Measurements from ENCODE around the gene AUTS2.

The AUTS2 gene

DNA sequence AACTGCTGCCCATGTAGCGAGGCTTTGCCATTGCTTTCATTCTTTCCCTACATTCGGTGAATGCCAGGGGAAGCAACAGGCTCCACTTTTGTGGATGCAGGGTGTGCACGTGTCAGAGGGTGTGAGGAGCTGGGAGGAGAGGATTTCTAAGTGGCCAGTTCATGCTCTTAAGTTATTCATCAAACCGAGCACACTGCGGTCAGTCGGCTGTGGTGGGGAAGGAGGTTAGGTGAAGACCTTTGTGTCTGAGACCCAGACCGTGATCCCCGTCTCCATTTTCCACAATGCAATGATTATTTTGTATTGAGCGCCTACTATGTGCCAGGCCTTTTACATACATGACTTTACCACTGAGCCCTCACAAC is 1095.0 kb downstream of the AUTS2 start:
- no peak for DNase-seq

DNA sequence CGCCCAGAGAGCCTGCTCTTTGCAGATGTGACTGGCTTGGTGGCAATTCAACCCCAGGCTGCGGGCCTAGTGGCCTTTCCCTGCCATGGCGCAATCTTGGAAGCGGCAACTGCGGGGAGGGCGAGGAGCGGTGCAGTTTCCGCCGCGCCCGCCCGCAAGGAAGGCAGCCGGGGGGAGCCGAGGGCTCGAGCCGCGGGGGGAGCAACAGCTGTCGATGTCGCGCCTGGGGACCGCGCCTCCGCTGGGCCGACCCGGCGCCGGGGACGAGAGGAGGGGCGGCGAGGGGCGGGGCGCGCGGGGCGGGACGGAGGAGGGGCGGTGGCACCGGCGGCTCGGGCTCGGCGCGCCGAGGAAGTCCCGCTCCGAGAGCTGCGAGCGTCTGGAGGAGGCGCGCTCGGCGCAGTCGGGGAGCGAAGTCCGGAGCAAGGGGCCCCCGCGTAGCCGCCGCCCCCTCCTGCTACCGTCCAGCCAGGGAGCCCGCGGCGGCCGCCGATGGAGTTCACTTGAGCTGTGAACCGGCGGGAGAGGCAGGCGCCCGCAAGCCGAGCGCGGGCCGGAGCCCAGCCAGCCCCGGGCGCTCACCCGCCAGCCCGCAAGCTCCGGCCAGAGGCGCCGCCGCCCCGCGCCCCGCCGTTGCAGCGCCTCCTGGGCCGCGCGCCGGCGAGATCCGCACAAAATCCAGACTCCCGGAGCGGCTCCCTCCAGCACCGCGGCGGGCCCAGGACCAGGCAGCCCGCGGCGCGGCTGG is 1095.6 kb downstream of the AUTS2 start:
- DNase-seq = peak; percentile 65

DNA sequence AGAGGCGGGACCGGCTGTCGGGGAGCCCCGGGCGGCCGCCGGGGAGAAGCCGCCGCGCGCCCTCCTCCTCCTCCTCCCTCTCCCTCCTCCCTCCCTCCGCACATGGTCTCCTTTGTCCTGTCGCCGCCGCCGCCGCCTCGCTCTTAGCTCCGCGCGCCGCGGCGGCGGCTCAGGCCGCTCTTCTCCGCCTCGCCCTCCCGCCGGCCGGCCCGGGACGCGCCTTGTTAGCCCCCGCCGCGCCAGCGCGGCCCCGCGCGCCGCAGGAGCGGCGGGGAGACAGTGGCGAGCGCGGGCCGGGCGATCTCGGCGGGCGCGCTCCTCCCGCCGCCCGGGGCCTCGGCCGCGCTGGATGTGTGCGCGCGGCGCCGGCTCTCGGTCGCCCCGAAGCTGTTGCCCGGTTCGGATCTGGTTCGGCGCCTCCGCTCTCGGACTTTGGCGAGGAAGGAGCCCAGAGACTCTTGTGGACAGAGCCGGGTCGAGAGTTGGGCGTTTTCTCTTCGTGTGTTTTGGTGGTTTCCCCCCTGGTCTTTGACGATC is 1096.2 kb downstream of the AUTS2 start:
- DNase-seq = peak; percentile 41

DNA sequence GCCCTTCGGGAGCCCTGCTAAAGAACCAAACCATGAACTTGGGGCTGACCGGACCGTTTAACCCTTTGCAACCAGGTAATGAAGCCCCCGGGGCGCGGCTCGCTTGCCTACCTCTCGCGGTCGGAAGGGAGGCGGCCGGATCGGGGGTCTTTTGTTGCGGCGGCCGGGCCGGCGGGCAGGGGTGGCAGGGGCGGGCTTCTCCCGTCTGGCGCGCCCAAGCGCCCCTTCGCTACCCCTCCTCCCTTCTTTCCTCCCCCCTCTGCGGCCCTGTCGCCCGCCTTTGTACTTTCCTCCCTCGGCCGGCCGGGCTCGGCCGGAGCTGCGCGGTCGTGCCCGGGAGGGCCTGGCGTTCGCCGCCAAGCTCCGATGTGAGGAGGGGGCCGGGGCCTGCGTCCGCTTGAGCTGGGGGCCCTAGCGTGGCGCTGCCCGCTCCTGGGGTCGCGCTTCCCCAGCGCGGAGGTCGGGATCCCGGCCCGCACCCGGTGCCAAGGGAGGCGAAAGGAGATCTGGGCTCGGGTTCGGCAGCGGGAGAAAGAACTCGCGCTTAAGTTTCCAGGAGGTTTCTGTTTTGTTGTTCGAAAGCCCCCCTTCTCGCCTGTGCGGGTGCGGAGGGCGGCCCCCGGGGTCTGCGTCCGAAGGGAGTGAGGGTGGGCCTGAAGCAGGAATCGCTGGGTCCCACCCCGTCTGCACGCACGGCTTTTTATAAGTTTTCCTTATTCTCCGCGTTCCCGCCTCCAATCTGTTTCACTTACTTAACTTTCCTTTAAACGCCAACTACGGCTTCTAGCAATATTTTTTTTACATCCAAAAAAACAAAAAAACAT is 1096.9 kb downstream of the AUTS2 start:
- no peak for DNase-seq

DNA sequence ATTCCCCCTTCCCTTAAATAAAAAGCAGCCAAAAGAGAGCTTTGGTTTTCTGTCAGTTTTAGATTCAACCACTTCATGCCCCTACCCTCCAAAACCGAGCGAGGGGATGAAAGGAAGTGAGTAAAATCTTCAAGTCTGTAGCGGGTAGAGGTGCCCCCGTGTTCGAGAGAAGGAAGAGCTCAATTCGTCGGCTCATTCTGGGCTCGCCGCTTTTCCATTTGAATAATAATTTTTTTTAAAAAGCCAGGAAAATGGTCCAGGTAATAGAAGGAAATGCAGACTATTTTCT is 1097.5 kb downstream of the AUTS2 start:
- DNase-seq = no peak

DNA sequence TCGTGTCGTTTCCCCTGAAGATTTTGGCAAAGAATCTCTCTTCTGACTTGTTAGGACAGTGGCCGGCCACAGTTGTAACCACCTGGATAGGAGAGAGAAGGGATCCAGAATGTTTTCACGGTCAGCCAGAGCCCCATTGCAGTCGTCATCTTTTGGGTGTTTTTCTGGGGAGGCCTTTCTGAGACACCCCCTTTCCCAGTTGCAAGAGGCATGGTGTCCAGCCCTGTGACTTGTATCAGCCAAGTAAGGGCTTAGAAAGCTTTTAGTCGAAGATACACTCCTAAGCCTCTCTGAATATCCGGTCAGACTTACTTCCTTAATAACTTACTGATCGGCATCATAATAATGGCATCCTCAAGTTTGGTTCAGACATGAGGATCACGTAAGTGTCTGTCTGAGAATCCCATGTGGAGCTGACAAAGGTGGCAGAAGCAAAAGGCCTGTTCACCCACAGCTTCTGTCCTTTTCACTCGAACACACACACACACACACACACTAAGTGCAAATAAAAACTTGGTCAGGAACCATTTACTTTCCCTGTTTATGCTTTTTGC is 1098.0 kb downstream of the AUTS2 start:
- peak; percentile 34 for DNase-seq

DNA sequence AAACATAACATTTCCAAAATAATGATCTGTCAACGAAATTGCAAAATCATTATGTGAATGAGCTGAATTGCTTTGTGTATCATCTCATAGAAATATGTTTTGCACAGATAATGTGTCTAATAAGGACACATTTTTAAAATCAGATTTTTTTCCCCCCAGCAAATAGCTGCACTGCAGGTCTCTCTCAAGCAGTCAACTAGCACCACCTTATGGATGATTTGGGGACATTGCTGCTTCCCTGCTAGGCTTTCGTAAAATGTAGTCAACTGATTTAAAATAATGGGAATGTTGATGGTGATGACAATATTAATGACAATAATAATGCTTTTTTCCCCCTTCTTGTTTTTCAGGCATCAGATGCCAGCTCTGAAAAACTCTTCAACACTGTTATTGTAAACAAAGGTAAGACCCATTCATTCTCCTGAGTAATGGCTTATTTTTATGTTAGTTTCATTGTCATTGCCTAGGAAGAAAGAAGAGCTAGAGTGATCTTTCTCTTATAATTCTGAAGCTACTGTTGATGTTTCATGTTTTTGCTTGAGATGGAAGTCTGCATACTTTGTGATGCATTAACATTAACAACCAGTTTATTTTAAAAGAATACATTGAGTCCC is 1100.1 kb downstream of the AUTS2 start:
- DNase-seq = peak; percentile 77

DNA sequence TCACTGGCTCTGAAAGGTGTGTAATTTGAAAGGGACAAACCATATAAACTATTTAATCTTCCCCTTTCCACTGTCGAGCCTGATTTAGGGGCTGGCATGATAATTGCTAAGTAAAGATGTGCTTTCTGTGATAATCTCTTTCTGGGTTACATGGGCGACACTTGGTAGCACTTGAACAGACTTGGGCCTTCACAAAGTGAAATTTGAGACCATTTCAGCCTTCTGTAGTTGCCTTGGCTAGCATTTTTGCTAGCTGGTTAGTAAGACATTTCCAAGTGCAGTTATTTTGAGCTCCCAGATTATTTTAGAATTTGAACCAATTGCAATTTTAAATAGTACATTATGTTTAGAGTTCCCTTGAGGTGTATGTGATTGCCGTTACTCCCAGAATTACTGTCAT is 1101.0 kb downstream of the AUTS2 start:
- DNase-seq = no peak

DNA sequence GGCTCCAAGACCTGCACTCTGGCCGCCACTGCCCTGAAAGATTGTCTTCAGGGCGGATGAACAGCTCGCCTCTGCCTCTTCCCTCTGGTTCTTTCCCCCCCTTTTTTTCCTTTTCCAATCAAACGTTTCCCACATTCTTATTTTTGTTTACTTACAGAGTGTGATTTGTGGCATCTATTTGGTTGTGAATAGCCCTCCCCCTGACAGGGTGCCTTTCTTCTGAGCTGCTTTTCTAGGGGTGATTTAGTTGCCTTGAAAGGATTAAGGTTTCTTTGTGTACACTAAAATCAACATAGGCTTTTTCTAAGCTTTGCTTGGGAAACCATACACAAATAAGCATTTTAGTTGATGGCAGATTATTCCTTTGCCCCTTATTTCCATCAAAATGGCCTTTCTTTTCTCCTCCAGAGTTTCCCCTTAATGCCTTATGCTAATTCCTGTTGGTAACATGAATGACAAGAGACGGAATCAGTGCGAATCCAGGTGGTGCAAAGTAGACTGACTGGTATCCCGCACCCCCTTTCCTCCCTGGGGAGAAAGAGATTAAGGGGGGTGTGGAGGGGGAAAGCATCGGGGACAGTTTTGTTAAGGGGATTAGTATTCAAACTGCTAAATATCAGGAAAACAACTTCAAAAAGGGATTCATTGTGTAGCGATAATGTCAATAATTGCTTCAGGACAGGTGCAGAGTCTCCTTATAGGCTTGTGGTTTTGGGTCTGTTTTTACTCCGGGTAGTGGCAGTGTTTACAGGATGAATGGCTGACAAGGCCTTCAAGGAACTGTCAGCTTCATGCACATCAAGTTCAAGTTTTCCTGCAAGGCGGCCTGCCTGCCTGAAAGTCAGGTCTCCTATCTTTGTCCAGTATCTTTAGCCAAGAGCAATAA is 1102.0 kb downstream of the AUTS2 start:
- DNase-seq = no peak

DNA sequence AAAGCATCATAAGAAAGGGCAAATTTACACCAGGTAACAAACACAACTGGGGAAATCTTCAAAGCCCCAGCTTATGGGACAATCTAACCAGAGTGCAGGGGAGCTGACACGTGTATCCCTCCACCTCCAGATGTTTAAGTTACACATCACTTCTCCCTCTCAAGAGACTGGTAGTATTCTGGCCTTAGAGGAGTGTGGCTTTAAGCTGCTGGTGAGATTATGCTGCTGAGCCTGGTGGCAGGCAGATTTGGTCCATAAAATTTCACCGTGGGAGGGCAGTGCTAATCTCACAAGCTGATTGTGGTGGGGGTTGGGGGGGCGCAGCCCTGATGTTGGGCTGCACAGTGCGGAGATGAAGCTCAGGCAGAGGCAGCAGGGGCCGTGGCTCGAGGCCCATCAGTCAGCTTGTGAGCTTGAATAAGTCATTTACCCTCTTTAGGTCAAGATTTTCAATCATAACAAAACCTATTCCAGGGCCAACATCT is 1102.7 kb downstream of the AUTS2 start:
- no peak for DNase-seq

DNA sequence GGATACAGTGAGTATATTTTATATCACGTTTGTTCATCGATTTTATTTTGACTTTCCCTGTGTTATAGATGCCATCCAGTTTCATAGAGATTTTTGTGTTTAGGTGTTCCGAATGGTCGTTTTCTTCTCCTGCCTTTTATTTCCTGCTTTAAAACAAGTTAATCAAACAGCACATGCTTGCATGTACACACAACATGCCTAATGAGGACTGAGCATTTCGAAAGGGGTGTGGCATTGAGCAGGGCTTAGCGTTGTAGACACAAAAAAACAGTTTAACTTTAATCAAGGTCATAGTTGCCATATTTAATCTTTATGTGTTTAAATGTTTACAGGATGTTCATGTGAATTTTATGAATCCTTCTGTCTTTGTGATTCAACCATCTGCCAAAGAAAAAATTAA is 1103.2 kb downstream of the AUTS2 start:
- DNase-seq = no peak

DNA sequence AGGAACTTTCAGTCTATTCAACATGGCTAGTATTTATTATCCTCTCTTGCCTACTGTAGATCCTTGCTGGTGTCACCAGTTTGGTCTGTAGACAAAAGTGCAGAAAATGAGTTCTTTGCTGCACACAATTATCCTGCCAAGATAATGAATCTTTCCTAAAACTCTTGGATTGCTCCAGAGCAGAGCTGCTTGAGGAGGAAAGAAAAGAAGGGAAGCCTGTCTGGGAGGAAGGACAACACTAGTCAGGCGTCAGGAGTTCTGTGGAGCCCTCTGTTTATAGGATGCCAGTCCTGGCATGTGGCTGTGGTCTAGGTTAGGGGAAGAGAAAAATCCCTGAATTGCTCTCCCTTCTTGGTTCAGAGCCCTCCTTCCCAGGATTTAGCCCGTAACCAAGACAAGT is 1103.7 kb downstream of the AUTS2 start:
- DNase-seq = no peak

DNA sequence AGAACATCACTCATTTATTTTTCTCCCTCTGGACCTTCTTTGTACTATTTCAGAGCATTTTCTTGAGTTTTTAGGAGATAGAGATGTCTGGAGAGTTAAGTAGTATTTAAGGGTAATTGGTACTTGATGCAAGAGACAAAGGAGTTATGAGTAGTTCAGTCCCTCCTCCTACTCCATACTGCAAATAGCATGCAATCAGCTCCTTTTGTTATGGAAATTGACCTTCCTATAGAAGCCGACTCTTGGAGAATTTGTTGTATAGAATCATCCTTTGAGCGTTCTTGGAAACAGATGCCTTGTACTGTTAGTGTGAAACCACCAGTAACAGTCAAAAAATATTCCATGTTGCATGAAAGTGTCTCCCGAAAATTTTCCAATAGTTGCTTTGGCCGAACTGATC is 1105.5 kb downstream of the AUTS2 start:
- DNase-seq = no peak

DNA sequence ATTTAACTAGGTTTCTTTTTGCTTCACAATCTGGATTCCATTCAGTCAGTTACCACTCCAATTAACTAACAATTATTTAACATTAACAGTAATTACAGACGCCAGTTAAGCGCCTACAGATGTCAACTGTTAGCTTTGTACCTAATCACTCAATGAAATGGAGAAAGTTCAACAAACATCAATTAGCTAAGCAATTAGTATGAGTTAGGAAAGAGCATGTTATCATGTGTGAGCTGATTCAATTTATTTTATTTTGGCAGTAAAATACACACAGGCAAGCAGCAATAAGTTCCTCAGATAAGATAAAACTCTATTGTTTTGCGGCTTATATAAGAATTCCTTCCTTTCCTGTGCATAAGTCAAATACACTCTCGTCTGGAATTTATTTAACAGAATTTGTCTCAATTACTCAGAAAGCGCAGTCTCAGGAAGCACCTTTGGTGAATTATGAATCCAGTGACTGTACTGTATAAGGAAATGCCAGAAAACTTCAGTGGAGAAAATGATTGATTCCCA is 1106.6 kb downstream of the AUTS2 start:
- DNase-seq = no peak

DNA sequence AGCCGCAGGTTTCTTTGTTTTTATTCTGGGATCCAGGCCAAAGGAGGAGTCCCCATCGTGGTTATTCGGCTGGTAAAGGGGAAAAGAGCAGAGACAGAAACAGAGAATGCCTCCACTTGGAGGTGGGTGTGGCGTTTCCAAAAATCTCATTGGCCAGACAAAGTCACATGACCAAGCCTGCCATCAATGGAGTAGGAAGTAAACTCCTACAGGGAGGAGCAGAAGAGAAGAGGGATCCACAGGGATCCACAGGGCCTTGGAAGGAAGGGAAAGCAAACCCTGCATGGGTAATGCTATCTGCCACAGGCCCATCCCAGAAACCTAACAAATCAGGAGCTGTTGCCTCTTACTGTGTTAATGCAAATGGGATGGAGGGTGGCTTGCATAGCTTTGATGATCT is 1107.9 kb downstream of the AUTS2 start:
- DNase-seq = no peak

DNA sequence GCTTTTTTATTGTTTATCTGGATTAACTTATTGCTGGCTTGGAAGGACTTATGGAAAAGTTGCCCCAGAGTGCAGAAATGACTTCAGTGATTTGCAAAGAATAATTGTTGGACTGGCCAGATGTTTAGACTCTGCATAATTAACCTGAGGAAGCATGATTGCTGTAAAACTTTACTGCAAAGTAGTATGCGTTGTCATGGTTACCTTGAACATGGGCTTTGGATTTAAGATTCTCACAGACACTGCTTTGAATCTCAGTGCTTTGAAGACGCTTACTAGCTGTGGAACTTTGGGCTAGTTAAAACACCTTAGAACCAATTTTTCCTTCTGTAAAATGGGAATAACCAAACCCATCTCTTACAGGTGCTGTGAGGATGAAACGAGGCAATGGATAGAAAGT is 1108.4 kb downstream of the AUTS2 start:
- DNase-seq = no peak

DNA sequence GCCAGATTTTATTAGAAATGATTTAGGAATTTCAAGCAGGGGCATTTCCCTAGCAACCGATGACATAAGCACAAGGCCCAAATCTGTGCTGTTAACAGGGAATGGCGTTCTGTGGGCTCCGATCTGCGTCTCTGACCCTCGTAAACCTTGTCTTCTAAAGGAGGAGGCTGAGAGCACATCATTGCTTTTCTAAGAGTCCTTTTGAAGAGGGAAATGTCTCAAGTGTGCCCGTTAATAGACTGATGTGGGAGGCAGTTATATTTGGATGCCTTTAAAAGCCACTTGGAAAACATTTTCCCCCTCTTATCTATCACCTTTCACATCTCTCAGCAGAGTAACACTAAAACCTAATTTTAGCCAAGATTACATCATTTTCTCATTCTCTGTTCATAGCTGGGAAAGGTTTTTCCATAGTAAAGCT is 1109.6 kb downstream of the AUTS2 start:
- no peak for DNase-seq

DNA sequence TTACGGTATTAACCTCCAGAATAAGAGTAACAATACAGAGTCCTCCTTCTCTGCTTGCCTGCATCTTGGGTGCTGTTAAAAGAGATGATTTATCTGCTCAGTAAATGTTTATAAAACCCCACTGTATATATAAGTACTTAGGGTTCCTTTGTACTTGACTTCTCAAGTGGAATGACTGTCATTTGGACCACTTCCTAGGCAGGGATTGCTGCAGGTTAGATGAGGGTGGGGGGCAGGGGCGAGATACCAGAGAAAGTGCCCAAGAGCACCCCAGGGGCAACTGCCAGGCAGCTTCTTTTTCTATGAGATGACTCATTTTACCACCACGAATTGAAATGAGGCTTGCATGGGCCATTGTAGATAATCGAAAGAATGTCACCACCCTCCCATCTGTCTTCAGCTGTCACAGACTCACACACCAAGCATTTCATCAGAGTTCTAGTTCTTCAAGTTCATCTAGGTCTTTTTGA is 1111.8 kb downstream of the AUTS2 start:
- DNase-seq = no peak

DNA sequence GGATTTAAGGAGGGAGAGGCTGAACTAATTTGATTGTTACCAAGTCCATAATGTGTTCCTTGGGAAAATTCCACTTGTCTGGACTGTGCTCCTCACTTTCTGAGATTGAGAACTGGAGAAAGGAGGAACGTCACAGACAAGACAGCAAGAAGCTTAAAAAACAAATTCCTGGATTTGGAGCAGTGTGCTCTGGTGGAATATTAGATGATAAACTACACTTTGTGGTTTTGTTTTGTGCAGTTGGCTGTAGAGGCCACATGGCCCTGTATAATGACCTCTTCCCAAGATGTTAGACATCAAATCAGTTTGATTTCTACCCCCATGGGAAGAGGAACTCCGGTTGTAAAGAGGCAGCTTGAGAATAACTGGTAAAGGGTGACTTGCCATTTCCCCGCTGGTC is 1112.4 kb downstream of the AUTS2 start:
- no peak for DNase-seq

DNA sequence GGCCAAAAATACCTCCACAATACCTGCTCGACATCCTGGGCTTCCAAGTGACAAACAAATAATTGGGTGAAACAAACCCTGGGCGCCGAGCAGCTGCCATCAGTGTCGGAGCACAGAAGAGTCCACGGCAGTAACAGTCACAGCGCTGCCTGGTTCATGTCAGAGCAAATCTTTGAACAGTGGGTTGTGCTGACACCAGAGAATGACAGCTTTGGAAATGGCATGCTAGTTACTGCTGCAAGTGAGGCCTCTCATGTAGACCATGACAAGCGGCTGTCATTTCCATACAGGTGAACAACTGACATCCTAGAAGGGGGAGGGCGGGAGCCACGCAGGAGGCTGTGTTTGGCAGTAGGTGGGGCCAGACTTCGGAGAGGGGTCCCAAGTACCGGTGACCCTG is 1113.2 kb downstream of the AUTS2 start:
- DNase-seq = no peak

DNA sequence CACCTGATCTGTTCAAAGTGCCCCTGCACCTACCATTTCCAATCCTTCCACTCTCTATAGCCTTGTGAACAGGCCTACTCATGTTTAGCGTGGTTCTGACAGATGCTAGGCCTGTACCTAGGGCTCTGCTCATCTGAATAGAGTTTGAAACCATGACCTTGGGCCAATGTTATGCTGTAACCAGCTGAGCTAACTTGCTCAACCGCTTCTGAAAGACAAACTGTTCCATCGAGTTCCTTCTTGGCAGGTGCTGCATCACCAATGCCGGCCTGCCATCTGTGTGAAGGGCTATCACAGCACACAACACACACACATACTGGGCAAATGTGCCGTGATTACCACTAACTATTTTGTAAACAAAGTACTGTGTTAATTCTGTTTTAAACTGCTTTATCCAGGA is 1114.7 kb downstream of the AUTS2 start:
- no peak for DNase-seq

DNA sequence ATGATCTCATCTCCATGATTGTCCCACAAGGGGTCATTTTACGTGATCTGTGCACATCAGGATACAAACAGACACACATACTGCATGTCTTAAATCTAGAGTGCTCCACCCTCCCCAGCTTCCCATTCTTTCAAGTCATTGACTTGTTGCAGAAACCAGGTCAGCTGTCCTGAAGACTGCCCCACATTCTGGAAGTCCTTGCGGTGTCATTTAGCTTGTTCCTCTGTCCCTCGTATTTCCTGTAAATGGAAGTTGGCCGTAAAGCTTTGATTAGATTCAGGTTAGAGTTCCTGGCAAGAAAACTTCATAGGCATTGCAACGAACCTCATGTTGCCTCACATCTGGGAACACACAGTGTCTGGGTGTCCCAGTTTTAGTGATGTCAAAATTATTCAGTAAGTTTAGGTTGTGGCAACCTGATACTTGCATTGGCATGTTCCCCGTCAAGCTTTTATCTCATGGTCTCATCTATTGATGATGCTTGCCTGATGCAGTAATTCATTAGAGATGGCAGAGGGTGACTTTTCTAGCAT is 1116.3 kb downstream of the AUTS2 start:
- no peak for DNase-seq
